ENCODE results near the gene ZNF274. TPM values are rescaled to one million over a fixed set of nuclear protein-coding genes. Genes with fewer than 3 reads are reported as not detected.
A peak's percentile ranks its signal among the peaks of the same experiment; 100 is the strongest.

The ZNF274 gene
- total RNA-seq, 1 experiment from 2014 or later: 28.7 TPM

DNA sequence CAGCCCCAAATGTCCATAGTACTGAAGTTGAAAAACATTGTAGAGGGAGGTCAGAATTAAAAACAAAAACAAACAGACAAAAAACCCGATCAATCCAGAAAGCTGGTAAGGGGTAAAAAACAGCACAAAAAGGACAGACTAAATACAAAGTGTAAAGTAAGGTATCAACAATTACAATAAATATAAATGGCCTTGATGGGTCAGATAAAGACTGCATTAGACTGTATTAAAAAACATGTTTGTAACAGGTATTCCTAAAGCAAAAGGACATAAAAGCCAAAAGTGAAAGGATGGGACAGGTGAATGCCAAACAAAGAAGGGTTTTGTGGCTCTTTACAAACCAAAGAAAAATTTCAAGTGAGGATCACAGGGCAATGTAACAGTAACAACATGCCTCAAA is 48.6 kb upstream of the ZNF274 start:
- Mint-ChIP-seq H3K4me1 (no peaks in the 10 kb centered on the region), H3K9me3 (peaks cover 86 to 93% of the 10 kb centered on the region in 2 experiments), H3K27me3 (ENCODE audit: low read depth) (peaks cover 6% of the 10 kb centered on the region), H3K36me3 (ENCODE audit: insufficient read depth in 1 of 3, low read depth in 3 of 3) (peaks cover 83 to 98% (median 95%) of the 10 kb centered on the region in 3 experiments), H3K4me3 (0 out of 5 replicates have a peak overlapping the region, but pooled peaks of 1 of the 2 experiments have one; percentile 44), H3K27ac (no peak overlapping the region)
- no peak overlapping the region for H4K91ac ChIP-seq (ENCODE audit: insufficient read length, low read depth, low read length)
- no peak overlapping the region for H2BK120ac ChIP-seq (ENCODE audit: low read depth, low read length, poor library complexity, severe bottlenecking)
- no peak overlapping the region for H3T11ph ChIP-seq (ENCODE audit: low read length)
- no peak for DNase-seq
- no peaks in the 10 kb centered on the region for H4K20me1 ChIP-seq (ENCODE audit: control insufficient read depth, insufficient read depth, insufficient read length)
- H3K56ac ChIP-seq (ENCODE audit: insufficient read length, low read depth, low read length): no peak overlapping the region
- H3K27me3 ChIP-seq (ENCODE audit: insufficient read depth, low read length): no peaks in the 10 kb centered on the region
- no peak overlapping the region for H2BK15ac ChIP-seq (ENCODE audit: low read depth, low read length)
- H3K4me2 ChIP-seq (ENCODE audit: insufficient read depth, insufficient read length, low read length): no peak overlapping the region
- no peak overlapping the region for H2BK12ac ChIP-seq (ENCODE audit: insufficient read length, low read depth, low read length)
- TF ChIP-seq, protein P1, sequence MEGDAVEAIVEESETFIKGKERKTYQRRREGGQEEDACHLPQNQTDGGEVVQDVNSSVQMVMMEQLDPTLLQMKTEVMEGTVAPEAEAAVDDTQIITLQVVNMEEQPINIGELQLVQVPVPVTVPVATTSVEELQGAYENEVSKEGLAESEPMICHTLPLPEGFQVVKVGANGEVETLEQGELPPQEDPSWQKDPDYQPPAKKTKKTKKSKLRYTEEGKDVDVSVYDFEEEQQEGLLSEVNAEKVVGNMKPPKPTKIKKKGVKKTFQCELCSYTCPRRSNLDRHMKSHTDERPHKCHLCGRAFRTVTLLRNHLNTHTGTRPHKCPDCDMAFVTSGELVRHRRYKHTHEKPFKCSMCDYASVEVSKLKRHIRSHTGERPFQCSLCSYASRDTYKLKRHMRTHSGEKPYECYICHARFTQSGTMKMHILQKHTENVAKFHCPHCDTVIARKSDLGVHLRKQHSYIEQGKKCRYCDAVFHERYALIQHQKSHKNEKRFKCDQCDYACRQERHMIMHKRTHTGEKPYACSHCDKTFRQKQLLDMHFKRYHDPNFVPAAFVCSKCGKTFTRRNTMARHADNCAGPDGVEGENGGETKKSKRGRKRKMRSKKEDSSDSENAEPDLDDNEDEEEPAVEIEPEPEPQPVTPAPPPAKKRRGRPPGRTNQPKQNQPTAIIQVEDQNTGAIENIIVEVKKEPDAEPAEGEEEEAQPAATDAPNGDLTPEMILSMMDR (conservative IDR thresholded peaks at IDR 0.05): no peak
- no CpG with 5 or more reads among the region's 1 CpG for WGBS (ENCODE audit: extremely low coverage, insufficient read length, low lambda C conversion rate)
- H4K5ac ChIP-seq (ENCODE audit: insufficient read length, low read depth, low read length): no peak overlapping the region
- H3K9me3 ChIP-seq (ENCODE audit: control insufficient read depth, low read depth, low read length): peaks cover 87% of the 10 kb centered on the region
- no peaks in the 10 kb centered on the region for H3K4me1 ChIP-seq (ENCODE audit: insufficient read depth, low read length)
- H2AFZ ChIP-seq (ENCODE audit: low read length): no peak overlapping the region
- no peak overlapping the region for H3K18ac ChIP-seq (ENCODE audit: insufficient read length, low read depth, low read length)
- H2BK5ac ChIP-seq (ENCODE audit: insufficient read length, low read length): no peak overlapping the region
- no peak overlapping the region for H2AK5ac ChIP-seq (ENCODE audit: insufficient read length, low read length)
- H2BK20ac ChIP-seq (ENCODE audit: low read depth, low read length, poor library complexity, severe bottlenecking): no peak overlapping the region
- H3K23ac ChIP-seq (ENCODE audit: insufficient read length, low read depth, low read length): no peak overlapping the region
- H3K27ac ChIP-seq (ENCODE audit: insufficient read length, low read depth, low read length): no peak overlapping the region
- no peaks in the 10 kb centered on the region for H3K79me1 ChIP-seq (ENCODE audit: insufficient read depth, low read depth, low read length, poor library complexity, severe bottlenecking)
- H3K79me2 ChIP-seq (ENCODE audit: insufficient read depth, low read length): no peaks in the 10 kb centered on the region
- no peak overlapping the region for H3K9ac ChIP-seq (ENCODE audit: extremely low read depth, insufficient read length, low read length)
- H3K14ac ChIP-seq (ENCODE audit: insufficient read depth, low read length): no peak overlapping the region
- no peak overlapping the region for H3K4ac ChIP-seq (ENCODE audit: low read depth, low read length)
- no peak overlapping the region for H4K8ac ChIP-seq (replicated peaks; ENCODE audit: insufficient read length, low read depth, low read length)
- H3K23me2 ChIP-seq (ENCODE audit: insufficient read length, low read depth, low read length, poor library complexity, severe bottlenecking): no peaks in the 10 kb centered on the region
